ENCODE data around the gene RHOXF2.
"Not testable (repeated sequence)": the region's sequence is repeated elsewhere in the genome, so short reads cannot be mapped to it uniquely, and the experiment has no call there.

The RHOXF2 gene, protein sequence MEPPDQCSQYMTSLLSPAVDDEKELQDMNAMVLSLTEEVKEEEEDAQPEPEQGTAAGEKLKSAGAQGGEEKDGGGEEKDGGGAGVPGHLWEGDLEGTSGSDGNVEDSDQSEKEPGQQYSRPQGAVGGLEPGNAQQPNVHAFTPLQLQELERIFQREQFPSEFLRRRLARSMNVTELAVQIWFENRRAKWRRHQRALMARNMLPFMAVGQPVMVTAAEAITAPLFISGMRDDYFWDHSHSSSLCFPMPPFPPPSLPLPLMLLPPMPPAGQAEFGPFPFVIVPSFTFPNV

DNA sequence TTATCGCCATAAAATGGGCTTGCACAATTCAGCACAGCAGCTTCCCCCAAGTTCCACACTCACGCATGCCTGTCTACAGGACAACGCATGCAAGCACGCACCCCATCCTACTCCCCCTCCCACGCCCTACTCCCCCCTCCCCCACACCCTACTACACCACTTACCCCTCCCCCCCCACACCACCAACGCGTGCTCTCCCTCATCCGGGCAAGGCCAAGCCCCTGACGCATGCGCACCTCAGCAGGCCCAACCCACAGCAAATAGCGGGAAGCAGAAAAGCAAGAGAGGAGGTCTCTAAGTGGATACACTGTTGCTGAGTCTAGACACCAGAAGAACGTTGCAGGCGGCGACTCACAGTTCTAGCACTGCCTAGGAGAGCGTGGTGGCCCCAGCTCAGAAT is at the start of gene RHOXF2:
Gene RHOXF2 (plus strand): TSS at position 301 of the 400 bp plus-strand sequence. CDS start 138 bp downstream, outside the sequence.
- not testable (repeated sequence) for H3K9ac ChIP-seq (ENCODE audit: low read depth, low read length); H3K9me3 ChIP-seq (ENCODE audit: control insufficient read depth, insufficient read depth, low read length); H3K4me1 ChIP-seq (ENCODE audit: insufficient read depth, low read length); H3K36me3 ChIP-seq (ENCODE audit: insufficient read depth, low read length)

DNA sequence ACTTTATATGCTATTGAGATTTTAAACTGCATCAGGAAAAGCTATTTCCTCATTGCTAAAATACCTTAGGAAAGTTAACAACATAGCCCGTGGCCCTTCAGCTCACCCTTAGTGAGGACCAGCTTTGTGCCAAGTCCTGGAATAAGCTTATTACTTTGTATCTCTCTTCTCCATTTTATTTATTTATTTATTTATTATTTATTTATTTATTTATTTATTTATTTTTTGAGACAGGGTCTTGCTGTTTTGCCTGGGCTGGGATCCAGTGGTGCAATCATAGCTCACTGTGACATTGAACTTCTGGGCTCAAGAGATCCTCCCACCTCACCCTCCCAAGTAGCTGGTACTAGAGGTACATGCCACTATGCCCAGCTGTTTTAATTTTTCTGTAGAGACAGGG is 49.0 kb upstream of the RHOXF2 start:
- no peak overlapping the region for H3K9ac ChIP-seq (ENCODE audit: low read depth, low read length)
- H3K36me3 ChIP-seq (ENCODE audit: insufficient read depth, low read length), result no peaks in the 10 kb centered on the region
- no peaks in the 10 kb centered on the region for H3K9me3 ChIP-seq (ENCODE audit: control insufficient read depth, insufficient read depth, low read length)
- H3K4me1 ChIP-seq (ENCODE audit: insufficient read depth, low read length), result no peaks in the 10 kb centered on the region

DNA sequence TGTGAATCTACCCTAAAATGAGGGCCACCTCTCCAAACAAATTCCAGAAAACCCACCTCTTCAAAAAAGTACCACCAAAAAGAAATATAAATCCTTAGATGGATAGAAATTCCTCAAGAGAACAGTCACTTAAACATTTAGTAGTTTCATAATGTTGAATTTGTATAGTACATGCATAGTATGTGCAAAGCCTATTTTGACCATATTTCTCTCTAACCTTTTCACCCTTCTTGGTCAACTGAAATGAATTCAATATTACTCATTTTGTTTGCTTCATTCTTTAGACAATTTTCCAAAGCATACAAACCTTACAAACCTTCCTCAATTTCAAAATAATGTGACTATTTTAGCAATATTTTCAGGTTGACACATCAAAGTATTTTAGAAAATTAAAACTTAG is 46.8 kb upstream of the RHOXF2 start:
- Histone ChIP-seq H3K4me1 (ENCODE audit: insufficient read depth, low read length) (no peaks in the 10 kb centered on the region), H3K36me3 (ENCODE audit: insufficient read depth, low read length) (no peaks in the 10 kb centered on the region), H3K9ac (ENCODE audit: low read depth, low read length) (no peak overlapping the region), H3K9me3 (ENCODE audit: control insufficient read depth, insufficient read depth, low read length) (no peaks in the 10 kb centered on the region)

DNA sequence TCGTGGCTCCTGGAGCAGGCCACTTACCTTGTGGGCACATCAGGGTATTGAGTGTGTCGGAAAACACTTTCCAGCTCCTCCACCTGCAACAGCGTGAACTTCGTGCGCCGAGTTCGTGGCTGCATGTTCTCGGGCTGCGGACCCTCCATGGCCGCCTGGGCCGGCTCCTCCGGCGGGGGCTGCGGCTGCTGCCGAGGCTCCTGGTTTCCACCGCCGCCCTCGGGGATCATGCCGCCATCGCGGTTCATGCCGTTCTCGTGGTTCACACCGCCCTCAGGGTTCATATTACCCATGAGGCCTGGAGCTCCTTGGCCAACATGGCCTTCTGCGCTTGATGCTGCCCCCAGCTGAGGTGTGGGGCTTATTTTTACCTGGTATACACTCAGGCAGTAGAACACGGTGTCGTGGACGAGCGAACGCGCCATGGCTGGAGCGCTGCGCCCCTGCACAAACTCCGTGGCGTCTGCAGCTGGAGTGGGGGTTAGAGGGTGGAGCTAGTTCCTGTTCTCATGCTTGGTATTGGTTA is 42.9 kb upstream of the RHOXF2 start, which contains the start of gene RHOXF1:
Gene RHOXF1 (minus strand): TSS at position 476 of the 526 bp plus-strand sequence. CDS start 51 bp downstream, at position 425.
- H3K4me1 ChIP-seq (ENCODE audit: insufficient read depth, low read length), result no peaks in the 10 kb centered on the region
- H3K36me3 ChIP-seq (ENCODE audit: insufficient read depth, low read length), result no peaks in the 10 kb centered on the region
- H3K9ac ChIP-seq (ENCODE audit: low read depth, low read length), result no peak within 1 kb of the TSS
- no peaks in the 10 kb centered on the region for H3K9me3 ChIP-seq (ENCODE audit: control insufficient read depth, insufficient read depth, low read length)

DNA sequence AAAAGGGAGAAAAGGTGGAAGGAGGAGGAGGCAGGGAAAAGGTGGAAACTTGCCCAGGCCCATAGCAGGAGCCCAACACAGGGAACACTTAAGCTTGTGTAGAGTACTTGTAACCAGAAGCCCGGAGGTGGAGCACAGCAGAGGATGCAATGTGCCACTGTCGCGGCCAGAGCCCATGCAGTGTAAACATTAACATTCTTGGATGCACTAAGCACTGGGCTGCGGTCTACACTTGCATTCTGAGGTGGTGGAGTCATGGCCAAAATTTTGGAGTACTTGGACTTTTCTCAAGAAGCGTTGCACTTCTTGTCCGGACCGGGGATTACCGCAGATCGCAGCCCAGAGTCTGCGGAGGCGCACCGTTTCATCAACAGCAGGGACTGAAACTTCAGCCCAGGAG is 38.2 kb upstream of the RHOXF2 start:
- H3K9ac ChIP-seq (ENCODE audit: low read depth, low read length), result no peak overlapping the region
- H3K9me3 ChIP-seq (ENCODE audit: control insufficient read depth, insufficient read depth, low read length), result no peaks in the 10 kb centered on the region
- H3K36me3 ChIP-seq (ENCODE audit: insufficient read depth, low read length), result no peaks in the 10 kb centered on the region
- H3K4me1 ChIP-seq (ENCODE audit: insufficient read depth, low read length), result no peaks in the 10 kb centered on the region

DNA sequence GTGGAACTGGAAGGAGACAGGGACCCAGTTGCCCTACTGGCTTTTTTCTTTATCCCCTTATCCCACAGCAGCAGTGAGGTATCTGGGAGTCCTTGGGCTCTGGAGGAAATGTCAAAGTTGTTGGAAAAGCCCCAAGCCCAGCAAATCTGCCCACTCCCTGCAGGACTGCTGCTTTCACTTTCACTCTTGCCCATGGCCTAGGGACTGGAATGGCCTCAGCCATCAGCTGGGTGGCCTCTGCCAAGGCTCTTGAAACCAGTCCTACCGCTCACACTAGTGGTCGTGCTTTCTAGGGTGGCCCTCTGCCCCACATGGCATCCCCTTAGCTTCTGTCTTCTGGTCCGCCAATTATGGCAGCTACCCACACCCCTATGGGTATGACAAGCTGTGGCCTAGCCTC is 33.0 kb upstream of the RHOXF2 start:
- Histone ChIP-seq H3K9me3 (ENCODE audit: control insufficient read depth, insufficient read depth, low read length) (no peaks in the 10 kb centered on the region), H3K9ac (ENCODE audit: low read depth, low read length) (no peak overlapping the region), H3K36me3 (ENCODE audit: insufficient read depth, low read length) (no peaks in the 10 kb centered on the region), H3K4me1 (ENCODE audit: insufficient read depth, low read length) (no peaks in the 10 kb centered on the region)

DNA sequence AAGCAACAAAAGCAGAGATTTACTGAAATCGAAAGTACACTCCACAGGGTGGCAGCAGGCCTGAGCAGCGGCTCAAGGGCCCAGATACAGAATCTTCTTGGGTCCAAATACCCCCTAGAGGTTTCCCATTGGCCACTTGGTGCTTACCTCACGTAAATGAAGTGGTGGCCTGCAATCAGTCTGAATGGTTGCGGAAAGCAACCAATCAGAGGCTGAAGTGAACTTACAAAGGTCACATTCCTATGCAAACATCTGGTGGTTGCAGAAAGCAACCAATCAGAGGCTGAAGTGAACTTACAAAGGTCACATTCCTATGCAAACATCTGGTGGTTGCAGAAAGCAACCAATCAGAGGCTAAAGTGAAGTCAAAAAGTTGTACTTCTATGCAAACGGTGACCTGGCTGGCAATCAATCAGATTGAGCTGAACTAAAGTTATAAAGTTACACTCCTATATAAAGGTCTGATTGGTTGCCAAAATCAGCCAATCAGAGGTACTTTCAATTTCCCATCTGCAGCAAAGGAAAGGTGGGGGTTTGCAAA is 30.0 kb upstream of the RHOXF2 start:
- H3K9ac ChIP-seq (ENCODE audit: low read depth, low read length); H3K4me1 ChIP-seq (ENCODE audit: insufficient read depth, low read length); H3K9me3 ChIP-seq (ENCODE audit: control insufficient read depth, insufficient read depth, low read length); H3K36me3 ChIP-seq (ENCODE audit: insufficient read depth, low read length): not testable (repeated sequence)

DNA sequence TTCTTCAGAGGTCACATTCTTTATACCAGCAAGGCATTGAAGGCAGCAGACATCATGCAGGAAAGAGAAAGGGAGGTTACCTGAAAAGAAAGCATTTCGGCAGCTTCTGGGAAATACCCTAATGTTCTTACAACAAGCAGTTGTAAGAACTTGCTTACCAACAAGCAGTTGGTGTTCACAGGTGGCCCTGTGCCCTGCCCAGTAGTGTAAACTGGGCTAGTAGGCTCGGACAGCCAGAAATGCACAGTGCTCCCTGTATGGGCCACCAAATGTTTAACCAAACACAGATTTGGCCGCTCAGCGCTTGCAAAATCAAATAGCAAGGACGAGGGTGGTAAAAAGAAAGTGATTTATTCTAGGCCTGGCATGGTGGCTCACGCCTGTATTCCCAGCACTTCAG is 22.3 kb upstream of the RHOXF2 start:
- Histone ChIP-seq H3K4me1 (ENCODE audit: insufficient read depth, low read length) (peaks cover 9% of the 10 kb centered on the region), H3K9ac (ENCODE audit: low read depth, low read length) (no peak overlapping the region), H3K36me3 (ENCODE audit: insufficient read depth, low read length) (no peaks in the 10 kb centered on the region), H3K9me3 (ENCODE audit: control insufficient read depth, insufficient read depth, low read length) (no peaks in the 10 kb centered on the region)

DNA sequence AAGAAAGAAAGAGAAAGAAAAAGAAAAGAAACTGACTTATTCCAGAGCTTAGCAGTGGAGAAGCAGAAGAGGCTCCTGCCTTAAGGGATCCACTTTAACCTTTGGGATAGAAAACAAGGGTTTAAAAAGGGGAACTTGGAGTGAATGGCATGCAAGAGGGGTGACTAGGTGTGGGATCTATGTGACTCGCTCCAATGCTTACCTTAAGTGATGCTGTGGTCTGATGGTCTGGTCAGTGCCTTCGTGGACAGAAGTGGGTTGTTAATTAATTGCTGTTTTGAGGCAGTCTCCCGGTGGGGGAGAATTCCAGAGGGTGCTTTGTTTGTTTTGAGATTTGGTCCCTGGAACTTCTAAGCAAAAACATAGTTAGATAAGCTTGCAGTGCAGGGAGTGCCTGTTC is 21.6 kb upstream of the RHOXF2 start:
- no peaks in the 10 kb centered on the region for H3K9me3 ChIP-seq (ENCODE audit: control insufficient read depth, insufficient read depth, low read length)
- H3K4me1 ChIP-seq (ENCODE audit: insufficient read depth, low read length), result peaks cover 9% of the 10 kb centered on the region
- no peaks in the 10 kb centered on the region for H3K36me3 ChIP-seq (ENCODE audit: insufficient read depth, low read length)
- H3K9ac ChIP-seq (ENCODE audit: low read depth, low read length), result no peak overlapping the region

DNA sequence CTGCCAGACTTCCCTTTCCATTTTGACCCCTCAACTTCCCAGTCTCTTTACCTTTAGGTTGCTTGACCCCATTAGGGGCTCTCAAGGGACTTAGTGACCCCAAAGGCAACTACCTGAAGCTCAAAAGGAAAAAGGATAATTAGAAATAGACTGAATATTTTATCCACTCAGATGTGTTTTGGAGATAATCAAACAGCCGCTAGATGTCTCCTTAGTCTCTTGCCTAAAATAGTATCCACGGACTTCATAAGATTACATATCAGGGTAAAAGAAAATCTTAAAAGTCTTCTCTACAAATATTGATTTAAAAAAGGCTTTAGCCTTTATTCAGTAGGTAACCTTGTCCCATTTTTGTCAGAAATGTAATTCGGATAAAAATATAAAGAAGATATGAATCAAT is 21.0 kb upstream of the RHOXF2 start:
- Histone ChIP-seq H3K9ac (ENCODE audit: low read depth, low read length) (no peak overlapping the region), H3K9me3 (ENCODE audit: control insufficient read depth, insufficient read depth, low read length) (no peaks in the 10 kb centered on the region), H3K4me1 (ENCODE audit: insufficient read depth, low read length) (peaks cover 9% of the 10 kb centered on the region), H3K36me3 (ENCODE audit: insufficient read depth, low read length) (no peaks in the 10 kb centered on the region)

DNA sequence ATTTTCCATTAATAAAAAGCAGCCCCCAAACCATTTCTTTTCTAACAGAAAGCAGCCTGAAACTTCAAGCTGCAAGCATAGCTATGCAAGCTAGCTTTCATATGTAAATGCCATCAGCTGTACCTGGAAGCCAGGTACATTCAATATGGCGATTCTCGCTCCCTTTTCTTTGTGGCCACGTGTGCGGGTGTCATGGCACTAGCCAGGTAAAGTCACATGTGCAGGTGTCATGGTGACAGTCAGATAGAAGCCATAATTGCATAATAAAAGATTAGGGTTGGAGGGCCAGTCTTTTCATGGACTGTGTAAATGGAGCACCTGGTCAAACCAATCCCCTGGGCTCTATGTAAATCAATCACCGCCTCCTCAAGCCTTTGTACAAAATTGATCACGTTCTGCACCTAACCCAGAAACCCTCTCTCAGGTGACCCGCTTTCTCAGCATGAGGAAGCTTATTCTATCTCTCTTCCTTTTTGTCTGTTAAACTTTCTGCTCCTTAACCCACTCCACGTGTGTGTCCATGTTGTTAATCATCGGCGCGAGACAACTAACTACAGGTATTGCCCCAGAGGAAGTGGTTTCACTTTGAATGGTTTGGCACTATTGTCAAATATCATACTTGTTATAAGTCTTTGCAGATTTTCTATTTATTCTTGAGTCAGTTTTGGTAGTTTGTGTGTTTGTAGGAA is 18.0 kb upstream of the RHOXF2 start:
- H3K9ac ChIP-seq (ENCODE audit: low read depth, low read length), result no peak overlapping the region
- peaks cover 3% of the 10 kb centered on the region for H3K9me3 ChIP-seq (ENCODE audit: control insufficient read depth, insufficient read depth, low read length)
- peaks cover 9% of the 10 kb centered on the region for H3K4me1 ChIP-seq (ENCODE audit: insufficient read depth, low read length)
- H3K36me3 ChIP-seq (ENCODE audit: insufficient read depth, low read length), result no peaks in the 10 kb centered on the region

DNA sequence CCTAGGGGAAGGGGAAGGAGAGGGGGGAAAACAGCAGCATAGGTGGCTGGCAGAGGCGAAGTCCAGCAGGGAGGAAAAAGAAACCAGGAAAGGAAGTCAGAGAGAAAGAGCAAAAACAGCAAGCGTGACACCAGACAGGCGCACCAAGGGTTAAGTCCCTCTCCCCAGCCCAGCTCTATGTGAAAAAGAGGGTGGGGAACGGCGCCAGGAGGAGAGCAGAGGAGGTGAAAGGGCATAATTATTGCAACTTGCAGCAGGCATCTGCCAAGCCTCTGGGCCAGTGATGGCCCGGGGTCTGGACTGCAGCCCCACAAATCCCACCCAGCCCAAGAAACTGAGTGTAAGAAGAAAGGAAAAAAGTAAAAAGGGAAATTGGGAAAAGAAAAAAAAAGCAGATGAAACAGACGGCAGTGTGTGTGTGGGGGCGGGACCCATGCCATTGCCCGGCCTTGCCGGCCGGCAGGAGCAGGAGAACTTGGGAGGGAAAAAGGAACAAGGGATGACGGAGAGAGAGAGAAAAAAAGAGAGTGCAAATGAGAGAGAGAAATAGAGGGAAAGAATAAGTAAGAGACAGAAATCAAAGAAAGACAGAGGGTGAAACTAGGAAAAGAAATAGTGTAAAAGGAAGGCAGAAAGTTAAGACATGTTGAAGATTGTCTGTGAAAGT is 14.1 kb upstream of the RHOXF2 start:
- H3K9me3 ChIP-seq (ENCODE audit: control insufficient read depth, insufficient read depth, low read length), result peaks cover 23% of the 10 kb centered on the region
- no peak overlapping the region for H3K9ac ChIP-seq (ENCODE audit: low read depth, low read length)
- H3K4me1 ChIP-seq (ENCODE audit: insufficient read depth, low read length), result peaks cover 9% of the 10 kb centered on the region
- no peaks in the 10 kb centered on the region for H3K36me3 ChIP-seq (ENCODE audit: insufficient read depth, low read length)

DNA sequence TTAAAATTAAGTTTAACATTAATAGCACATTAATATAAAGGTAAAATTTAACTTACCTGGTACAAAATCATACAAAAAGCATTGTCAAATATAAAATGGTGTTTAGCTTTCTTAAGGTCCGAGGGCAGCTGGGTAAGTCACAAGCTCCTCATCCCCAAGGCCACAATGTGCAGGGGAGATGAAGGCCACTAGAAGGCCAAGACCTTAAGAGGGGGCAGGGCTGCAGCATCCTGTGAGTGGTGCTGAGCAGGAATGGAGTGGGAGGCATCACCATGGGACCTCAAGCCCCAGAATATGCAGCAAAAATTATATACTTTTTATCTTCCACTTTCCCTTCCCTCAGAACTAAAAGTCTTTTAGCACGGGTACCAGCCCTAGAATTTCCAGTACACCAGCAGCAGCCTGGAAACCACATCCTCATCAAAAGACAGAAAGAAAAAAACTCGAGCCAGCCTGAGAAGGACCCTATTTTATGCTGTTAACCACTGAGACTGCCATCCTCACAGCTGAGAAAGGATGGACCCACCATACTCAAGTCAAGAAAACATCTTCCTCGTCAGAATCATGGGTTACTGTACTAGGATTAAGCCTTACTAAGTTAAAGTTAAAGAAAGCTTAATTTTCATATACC is 13.0 kb upstream of the RHOXF2 start:
- Histone ChIP-seq H3K9me3 (ENCODE audit: control insufficient read depth, insufficient read depth, low read length) (peaks cover 23% of the 10 kb centered on the region), H3K4me1 (ENCODE audit: insufficient read depth, low read length) (0 out of 2 replicates have a peak, but pooled peaks cover 3% of the 10 kb centered on the region), H3K36me3 (ENCODE audit: insufficient read depth, low read length) (no peaks in the 10 kb centered on the region), H3K9ac (ENCODE audit: low read depth, low read length) (no peak overlapping the region)

DNA sequence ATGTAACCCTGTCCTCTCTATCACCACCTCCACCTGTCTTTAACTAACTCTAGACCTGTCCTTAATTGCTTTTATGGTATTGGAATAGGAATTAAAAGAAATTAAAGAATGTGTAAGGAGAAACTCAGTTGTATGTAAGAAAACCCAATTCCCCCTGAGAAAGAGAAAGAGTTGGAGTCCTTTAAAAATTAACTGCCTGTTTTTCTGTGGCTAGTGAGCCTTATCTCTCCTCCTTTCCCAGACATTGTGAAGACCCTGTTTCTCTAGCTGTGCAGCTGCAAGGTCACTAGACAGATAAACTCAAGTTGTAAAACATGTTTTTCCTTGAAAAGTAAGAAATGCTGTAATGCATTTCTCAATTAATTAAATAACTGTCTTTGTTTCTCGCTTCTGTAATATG is 12.1 kb upstream of the RHOXF2 start:
- H3K9me3 ChIP-seq (ENCODE audit: control insufficient read depth, insufficient read depth, low read length), result peaks cover 23% of the 10 kb centered on the region
- not testable (repeated sequence) for H3K4me1 ChIP-seq (ENCODE audit: insufficient read depth, low read length); H3K9ac ChIP-seq (ENCODE audit: low read depth, low read length); H3K36me3 ChIP-seq (ENCODE audit: insufficient read depth, low read length)
